GM03348 (cell line): ENCODE measurements around the gene HECW1.

Experiments used
- DNase-seq: peaks from one replicate; pipeline ENCODE4 v3.0.0; 2012; ENCODE audit warnings: low spot score

HECW1 gene

DNA sequence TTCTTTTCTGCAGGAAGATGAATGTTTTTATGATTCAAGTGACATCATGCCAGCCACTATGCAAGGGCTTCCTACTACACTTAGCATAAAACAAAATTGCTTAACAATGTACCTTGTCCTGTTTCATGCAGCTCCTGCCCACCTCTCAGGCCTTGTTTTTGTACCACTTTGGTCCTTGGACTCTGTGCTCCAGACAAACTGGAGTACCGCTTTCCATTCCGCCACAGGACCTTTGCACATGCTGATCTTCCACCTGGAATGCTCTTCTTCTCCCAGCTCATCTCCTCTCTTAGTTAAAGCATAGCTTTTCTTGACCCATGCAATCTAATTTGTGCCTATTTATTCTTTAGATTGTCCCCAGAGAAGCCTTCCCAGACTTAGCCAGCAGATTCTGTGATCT, 393.0 kb downstream of the HECW1 start:
- no peak for DNase-seq

DNA sequence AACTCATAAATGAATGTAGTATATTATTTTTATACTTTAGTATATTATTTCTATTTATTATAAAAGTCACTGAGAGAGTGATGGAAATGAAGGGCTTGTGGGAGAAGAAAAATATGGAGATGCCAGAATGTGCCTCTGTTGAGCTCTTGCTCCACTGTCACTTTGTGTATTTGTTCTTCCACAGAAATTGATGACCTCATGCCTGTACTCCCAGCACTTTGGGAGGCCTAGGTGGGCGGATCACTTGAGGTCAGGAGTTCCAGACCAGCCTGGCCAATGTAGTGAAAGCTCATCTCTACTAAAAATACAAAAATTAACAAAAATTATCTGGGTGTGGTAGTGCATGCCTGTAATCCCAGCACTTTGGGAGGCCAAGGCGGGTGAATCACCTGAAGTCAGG, 394.0 kb downstream of the HECW1 start:
- DNase-seq, result no peak

DNA sequence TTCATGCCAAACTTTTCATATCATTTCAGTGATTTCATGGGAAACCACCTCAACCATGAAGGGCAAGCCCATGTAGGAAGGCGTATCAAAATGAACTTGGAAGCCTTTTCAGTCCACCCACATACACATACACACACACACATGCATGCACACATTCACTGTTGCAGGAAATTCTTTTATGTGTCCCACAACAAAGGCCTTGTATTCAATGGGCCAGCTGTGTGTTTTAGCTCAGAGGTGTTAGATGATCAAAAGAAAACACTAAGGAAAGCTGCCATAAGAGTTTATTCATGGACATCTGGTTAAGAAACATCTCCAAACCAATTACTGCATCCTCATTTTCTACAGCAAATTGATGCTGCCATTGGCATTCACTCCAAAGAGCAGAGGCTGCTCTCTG, 396.0 kb downstream of the HECW1 start:
- DNase-seq, result no peak

DNA sequence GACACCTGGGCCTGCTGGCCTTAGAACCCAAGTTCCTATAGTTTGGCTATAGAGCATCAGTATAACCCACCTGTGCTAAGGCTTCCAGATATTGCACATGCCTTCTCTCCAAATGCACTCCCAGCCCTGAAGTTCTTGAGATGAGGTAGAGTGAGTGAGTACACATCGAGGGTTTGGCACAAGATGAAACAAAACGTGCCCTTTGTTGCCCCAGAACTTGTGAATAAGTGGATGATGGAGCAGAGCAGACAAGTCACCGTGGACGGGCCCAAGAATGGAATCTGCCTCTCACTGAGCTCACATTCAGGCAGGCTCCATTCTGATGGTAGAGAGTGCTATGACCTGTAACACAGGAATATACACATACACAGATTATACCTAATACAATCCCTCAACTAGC, 397.5 kb downstream of the HECW1 start:
- no peak for DNase-seq

DNA sequence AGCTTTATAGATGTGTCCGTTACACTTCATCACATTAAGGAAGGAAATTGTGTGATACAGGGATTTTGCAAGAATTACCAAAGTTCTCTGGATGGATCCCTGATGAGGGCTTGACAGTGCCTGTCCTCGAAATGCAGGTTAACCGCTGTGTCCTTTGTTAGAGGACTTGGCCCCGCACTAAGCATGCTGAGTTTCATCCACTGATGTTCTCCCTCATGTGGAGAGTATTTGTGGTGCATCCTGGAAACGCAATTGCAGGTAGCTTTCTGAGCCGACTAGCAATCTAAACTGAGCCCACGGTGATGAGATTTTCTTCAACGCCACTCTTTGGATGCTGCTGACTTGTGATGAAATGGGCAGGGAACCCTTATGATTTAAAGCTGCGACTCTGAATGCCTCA, 398.6 kb downstream of the HECW1 start:
- no peak for DNase-seq

DNA sequence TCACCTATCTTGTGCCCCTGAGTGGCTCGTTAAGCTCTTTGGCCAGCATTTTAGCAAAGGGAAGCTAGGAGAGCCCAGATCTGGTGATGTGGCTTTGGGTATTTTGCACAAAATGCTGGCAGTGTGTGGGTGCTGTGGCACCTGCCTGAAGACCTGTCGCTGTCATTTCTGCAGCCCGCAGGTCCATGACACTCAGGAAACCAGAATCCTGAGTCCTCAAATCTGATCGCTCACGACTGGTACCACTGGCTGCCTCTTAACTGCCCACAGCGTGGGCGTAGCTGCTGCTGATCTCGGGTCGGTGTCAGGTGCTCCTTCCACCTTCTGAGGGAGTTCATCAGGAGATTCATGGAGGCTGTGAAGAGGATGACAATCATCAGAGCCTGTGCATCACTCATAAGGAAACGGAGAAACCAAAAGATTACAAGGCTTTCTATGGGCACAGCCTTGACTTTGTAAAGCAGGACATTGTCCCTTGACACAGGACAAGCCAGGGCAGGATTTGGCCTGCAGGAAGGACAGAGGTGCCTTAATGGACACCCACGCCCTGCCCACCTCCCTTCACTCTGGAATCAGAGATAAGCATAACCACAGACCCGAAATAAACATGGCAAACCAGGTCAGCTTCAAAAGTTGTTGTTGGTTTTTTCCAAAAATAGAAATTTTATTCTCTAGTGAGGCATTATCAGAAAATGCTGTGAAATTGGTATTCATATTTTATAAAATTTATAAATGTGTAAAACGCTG, 399.5 kb downstream of the HECW1 start:
- no peak for DNase-seq

DNA sequence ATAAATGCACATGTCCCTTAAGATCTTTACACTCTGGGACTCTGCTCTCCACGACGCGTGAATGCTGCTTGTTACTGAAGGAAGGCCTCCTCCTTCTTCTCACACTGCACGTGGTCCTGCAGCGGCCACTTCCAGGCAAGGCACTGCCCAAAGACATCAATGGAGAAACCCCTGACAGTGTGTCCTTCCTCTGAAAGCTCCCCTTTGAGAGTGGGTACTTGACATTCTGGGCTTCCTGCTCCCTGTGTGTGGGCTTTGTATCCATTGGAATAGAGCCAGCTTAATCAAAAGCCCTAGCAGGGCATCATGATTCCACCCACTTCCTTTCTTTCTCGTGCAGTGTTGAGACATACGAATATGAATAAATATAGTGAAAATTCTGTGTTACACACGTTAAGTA, 400.8 kb downstream of the HECW1 start:
- no peak for DNase-seq

DNA sequence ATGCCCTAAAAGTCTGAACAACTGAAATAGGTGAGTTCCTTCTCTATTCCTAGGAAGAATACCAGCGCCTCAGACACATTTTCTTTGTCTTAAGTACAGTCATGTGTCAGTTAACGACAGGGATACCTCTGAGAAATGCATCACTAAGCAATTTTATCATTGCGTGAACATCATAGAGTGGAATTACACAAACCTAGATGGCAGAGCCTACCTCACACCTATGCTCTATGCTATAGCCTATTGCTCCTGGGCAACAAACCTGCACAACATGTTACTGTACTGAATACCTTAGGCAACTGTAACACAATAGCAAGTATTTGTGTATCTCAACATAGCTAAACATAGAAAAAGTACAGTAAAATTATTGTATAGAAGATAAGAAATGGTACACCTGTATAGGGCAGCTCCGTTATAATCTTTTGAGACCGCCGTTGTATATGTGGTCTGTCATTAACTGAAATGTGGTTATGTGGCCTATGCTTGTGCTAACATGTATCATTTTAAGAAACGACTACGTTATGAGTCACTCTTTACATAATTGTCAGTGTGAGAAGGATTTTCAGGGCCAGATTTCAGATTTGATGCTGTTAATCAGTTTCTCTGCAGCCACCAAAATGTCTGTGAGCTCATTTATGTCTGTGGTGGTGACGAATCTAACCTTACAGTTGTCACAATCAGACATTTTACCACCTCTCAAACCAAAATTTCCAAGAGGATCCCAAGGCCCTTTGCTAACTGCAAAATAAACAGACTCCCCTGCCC, 404.3 kb downstream of the HECW1 start:
- no peak for DNase-seq

DNA sequence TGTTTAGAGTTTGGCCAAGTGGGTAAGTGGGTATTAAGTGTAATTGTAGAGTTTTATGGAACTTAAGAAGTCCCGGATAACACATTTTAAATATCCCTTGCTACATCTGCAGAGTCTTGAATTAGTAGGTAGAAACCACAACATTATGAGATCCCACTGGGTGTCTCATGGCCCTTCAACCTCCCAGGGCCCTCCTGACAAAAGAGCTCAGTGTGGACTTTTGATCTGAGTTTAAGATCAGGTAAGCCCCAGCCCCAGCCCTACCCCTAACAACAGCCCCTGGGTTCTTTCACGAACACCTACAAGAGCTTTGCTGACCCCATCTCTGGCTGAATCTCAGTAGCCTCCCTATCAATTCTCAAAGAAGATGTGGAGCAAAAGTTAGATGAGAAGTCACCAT, 405.0 kb downstream of the HECW1 start:
- no peak for DNase-seq

DNA sequence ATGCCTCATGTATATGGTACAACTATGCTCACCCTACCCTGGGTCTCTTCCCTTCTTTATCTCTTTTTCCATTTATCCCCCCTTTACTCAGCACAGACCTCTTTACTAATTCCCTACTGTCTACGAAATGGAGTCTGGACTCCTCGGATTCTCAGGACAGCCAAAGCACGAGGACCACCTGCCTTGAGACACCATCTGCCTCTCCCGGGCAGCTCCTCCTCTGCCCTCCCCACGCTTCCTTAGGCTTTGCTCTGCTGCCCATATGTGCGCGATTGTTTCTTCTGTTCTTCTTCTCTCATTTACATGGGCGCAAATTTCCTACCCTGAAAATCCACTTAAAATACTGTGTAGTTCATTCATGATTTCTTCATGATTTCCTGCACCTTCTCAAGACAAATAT, 407.8 kb downstream of the HECW1 start:
- DNase-seq, result no peak

DNA sequence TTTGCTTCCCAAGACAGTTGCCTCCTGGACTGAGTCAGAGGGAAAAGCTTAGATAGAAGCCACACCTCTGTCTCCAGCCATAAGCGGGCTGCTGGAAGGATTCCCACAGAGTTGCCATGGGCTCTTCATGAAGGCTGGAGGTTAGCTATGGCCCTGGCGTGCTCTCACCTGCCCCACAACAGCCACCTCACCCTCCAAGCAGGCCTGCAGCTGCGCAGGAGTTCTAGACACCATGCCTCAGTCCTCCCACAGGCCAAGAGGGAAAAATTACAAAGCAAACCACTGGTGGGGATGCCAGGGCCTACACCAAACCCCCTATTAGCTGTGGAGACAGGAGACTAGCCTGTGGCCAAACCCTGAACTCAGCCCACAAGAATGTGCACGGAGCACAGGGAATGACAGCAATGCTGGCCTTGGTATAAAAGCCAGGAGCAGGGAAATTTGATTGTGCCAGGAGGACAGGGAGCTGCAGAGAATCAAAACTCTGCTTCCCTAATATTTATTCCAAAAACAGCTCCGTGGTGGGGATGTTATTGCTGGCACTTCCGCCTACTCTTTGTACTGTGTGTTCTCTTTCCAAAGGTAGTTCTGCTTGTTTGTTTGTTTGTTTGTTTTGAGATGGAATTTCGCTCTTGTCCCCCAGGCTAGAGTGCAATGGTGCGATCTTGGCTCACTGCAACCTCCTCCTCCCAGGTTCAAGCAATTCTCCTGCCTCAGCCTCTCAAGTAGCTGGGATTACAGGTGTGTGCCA, 410.1 kb downstream of the HECW1 start:
- peak; percentile 85 for DNase-seq

DNA sequence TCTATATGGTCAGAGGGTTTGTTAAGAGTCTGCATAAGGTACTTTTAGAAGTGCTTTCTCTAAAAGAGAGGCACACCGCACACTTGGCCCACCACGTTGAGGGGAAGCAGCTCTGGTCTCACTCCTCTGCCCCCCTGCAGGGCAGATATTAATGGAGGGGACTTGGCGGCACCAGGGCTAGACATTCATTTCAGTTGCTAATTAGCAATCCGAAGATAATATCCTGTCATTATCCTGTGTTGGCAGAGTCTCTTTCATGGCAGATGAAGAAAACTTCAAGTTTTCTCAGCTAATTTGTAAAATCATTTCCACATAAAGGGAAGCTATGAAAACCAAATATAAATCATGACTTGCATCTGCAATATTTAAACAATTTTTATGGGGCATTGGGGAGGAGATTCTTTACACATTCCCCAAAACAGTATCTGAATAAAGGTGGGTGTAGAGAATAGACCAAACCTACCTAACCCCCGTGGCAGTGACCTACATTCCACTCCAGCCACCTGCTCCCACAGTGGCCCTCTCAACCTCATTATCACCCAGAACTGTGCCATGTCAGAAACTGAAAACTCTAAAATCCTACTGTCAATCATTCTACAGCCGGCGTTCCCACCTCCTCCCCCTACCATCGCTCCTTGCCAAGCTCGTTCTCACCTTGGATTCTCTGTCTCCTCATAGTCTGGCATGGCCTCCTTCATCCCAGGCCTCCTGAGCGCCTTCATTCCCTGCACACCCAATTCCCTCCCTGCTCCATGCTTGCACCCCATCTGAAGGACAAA, 416.3 kb downstream of the HECW1 start:
- DNase-seq, result no peak

DNA sequence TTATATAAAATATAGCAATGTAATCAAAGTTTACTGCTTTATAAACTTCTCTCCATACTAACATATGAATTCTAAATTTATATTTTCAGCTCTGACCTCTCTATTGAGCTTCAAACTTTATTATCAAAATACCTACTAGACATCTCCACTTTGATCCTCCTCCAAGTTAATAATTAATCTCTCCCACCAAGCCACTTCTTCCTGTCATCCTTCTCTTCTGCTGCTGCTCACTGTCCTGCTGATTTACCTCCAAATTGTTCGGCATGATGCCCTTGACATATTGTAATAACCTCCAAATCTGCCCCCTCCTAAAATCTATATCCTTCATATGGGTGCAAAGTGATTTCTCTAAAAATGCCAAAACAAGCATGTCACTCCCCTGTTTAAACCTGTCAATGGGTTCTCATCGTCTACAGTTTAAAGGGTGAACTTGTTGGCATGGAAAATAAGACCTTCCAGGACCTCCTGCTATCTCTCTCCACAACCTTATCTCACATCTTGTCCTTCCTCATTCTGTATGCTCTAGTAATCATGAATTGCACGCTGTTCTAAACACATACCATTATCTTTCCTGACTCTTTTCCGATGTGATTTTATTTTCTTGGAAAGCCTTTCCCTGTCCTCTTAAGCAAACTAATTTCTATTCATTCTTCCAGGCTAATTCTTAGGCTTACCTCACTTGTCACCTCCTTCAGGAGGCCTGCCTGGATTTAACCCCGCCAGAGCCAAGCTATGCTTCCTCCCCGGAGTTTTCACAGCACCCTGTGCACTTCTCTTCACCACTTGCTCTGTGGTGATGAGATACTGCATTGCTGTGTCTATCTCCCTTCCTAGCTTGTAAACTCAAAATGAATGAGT, 418.3 kb downstream of the HECW1 start:
- DNase-seq, result no peak

DNA sequence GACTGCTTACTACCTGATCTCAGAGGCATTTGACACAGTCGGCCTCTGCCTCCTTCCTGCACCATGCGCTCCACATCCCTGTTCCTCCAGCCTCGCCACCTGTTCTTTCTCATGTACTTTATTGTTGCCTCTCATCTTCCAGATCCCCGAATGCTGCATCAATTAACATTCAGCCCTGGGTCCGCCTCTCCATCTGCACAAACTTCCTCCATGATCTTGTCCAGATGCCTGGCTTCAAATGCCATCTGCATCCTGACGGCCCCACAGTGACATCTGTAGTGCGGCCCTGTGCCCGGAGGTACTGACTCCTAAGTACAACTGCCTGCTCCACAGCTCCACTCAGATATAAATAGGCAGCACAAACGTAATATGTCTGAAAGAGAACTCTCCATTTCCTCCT, 419.3 kb downstream of the HECW1 start:
- no peak for DNase-seq

DNA sequence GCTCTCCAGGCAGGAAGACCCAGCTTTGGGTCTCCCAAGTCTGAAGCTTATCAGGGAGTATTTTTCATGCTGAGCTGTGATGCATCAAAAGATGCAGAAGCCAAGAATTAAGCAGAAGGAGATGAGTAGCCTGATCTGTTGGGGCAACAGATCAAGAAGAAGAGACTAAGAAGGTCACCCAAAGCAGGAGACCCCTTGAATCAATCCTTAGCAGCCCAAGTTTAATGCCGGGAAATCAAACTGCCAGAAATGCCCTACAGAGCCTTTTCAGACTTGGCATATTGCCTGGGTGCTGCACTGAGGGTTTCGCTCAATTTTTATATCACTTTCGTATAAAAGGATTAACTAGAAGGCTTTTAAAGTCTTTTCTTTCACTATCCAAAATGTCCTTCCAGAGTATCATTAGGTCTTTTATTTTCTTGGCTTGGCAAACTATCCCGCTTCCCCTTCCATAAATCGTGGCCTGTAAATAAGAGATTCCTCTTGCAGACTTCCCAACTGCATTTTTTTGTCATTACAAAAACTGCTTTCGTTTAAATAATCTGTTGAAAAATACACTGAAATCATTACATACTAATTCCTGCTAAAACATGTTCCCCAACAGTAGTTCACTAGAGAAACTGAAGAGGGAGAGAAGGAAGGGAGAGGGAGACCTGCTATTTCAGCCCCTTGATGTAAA, 421.5 kb downstream of the HECW1 start:
- DNase-seq, result peak; percentile 60

DNA sequence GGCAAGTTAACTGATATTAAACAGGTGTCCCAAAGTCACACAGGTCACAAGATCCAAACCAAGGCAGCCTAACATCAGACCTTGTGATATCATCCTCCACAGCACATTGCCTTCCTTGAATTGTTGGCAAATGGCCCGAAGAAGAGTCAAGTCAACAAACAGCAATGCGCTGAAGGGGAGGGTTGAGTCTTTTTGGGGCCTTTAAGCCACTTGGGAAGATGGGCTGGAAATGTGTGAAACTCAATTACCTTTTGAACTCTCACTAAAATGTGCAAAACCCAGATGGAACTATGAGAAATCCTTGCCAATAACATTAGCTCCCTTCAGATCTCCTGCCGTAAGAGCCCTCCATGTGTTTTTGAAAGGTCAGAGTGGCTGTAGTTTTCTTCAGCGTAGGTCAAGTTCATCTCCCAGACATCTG, 422.6 kb downstream of the HECW1 start:
- no peak for DNase-seq

DNA sequence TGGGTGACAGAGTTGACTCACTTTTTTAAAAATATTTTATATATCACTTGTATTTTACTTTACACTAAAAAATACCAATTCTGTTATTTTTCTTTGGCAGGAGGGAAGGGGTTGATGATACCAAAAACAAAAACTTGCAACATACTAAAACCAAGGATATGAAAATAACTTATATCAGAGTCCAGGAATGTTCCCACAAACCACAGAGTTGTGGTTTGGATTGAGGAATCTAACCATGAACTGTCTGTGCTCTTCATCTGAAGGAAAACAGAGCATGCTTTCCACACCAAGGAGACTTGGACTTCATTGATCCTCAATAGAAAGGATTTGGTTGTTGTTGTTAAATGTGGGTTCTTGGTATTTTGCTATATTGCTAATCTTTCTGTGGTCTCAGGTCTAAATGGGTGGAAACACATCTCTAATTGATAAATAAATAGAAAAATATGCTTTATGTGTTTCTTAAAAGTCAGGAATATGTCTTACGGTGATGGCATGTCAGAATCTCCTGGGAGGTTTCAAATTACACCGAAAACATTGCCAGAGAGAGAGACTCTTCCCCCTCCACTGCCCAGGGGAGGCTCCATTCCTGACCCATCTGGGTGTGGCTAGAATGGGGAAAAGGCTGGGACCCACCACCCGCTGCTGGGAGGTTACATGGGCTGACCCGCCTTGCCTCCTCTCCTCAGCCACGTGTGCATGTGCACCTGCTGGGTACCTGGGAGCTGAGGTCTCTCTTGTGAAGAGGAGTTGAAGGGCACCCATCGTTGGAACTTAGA, 423.6 kb downstream of the HECW1 start:
- peak; percentile 87 for DNase-seq

DNA sequence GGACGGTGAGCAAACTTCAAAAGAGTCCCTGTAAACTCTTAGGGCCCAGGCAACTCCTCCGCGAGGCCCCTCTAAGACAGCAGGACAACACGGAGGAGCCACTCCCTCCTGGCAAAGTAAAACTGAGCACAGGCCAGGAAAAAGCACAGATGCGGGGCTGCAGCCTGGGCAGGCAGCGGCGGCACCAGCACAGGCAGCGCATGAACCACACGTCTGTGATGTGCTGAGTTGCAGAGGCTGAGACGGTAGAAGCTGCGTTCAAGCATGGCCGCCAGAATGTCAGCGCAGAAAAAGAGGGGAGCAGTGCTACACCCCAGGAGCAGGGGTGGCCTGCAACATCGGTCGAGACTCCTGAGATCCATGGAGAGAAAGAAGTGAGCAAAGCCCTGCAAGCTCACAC, 424.3 kb downstream of the HECW1 start:
- no peak for DNase-seq

DNA sequence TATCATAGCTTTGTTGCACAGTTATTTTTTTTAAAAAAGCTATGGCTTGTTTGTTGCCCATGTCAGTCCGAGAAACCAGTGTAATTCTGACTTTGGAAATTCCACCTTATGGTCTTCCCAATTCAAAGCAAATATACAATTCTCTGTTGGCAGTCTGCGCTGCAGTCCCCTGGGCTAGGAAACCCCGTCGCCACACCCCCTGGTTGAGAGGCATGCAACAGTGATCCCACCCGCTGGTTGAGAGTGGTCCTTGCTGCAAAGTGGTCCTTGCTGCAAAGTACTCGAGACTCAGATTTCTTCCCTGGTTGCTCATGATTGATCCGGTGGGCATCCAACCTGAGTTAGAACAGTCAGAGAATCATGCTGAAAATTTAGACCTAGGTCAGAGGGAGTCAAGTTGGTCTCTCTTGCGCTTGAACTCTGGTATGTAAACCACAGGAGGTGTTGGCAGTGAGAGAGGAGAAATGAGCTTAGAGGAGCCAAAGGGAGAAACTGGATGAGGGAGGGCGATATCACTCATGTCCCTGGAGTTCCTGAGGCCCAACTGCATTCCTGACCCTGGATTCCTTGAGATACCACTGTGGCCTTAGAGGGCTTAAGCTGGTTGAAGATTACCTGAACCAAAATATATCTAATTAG, 425.4 kb downstream of the HECW1 start:
- DNase-seq, result peak; percentile 50
